Measurements from ENCODE around the gene GRM2. TPM values are rescaled to one million over a fixed set of nuclear protein-coding genes. Genes with fewer than 3 reads are reported as not detected.

The GRM2 gene
- total RNA-seq, 1 experiment from 2014 or later: 0.07 TPM

DNA sequence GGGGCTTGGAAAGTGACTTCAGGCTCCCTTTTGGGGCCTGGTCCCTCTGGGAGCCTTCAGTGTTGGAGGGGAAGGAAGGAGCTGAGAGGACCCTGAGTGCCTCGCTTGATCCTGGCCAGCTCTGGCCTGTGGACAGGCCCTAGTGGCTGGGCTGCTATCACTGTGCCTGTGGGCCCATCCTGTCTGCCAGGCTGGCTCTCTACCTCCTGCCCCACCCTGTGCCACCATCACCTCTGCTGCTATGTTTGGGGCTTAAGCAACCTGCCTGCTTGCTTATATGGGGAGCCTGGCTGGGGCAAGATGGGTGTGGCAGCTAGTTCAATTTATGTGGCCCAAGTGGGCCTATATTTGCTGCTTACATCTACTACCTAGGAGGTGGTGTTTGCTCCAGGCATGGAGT lies 28.7 kb upstream of the GRM2 start:
- intact Hi-C loops (cut with micrococcal nuclease): loop anchor here (10.0 kb wide), 1 partner anchor 293 kb away; the partner anchor contains the start of gene MANF
- CTCF ChIA-PET: interaction anchor here (0.6 kb wide), 1 partner anchor 599 kb away, joined by 3 read pairs; no protein-coding TSS in a partner anchor

DNA sequence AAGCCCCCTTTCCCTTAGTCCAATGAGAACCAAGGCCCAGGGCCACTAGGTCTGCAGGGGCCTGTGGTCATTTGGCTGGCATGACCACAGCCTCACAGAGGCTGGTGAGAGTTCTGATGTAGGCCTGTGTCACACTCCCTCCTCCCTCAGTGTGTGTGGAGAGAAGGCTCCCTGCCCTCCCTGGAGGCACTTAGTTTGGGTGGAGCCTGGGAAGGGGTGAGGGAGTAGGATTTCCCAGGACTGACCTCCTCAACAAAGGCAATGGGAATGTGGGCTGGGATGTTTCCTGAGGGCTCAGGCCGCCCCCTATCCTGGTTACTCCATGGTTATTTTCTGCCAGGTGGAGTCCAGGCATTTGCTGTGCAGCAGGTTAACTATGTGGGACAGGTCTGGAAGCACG lies 28.2 kb upstream of the GRM2 start:
- no peak for DNase-seq
- ChIA-PET CTCF (interaction anchor here (0.6 kb wide), 1 partner anchor 599 kb away, joined by 3 read pairs; no protein-coding TSS in a partner anchor), POLR2A (ENCODE audit: unreplicated experiment) (no interaction called here)
- H3K27ac ChIP-seq (ENCODE audit: low read length): no peak overlapping the region
- H3K36me3 ChIP-seq (ENCODE audit: low read depth, low read length): peaks cover 7% of the 10 kb centered on the region; the same call in 1 of the 2 replicates
- TF ChIP-seq, protein P1, sequence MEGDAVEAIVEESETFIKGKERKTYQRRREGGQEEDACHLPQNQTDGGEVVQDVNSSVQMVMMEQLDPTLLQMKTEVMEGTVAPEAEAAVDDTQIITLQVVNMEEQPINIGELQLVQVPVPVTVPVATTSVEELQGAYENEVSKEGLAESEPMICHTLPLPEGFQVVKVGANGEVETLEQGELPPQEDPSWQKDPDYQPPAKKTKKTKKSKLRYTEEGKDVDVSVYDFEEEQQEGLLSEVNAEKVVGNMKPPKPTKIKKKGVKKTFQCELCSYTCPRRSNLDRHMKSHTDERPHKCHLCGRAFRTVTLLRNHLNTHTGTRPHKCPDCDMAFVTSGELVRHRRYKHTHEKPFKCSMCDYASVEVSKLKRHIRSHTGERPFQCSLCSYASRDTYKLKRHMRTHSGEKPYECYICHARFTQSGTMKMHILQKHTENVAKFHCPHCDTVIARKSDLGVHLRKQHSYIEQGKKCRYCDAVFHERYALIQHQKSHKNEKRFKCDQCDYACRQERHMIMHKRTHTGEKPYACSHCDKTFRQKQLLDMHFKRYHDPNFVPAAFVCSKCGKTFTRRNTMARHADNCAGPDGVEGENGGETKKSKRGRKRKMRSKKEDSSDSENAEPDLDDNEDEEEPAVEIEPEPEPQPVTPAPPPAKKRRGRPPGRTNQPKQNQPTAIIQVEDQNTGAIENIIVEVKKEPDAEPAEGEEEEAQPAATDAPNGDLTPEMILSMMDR (conservative IDR thresholded peaks at IDR 0.05; ENCODE audit: low read depth, low read length): no peak
- TF ChIP-seq EZH2phosphoT487 (IDR thresholded peaks at IDR 0.05; ENCODE audit: borderline replicate concordance, low read length) (no peak), EZH2 (IDR thresholded peaks at IDR 0.05; ENCODE audit: low read length, unreplicated experiment) (no peak)
- no peak overlapping the region for H3K4me3 ChIP-seq (ENCODE audit: low read length)
- peaks cover 16% of the 10 kb centered on the region; the same call in 1 of the 2 replicates for H3K79me2 ChIP-seq (ENCODE audit: low read length)
- BruUV-seq (replicated peaks): no TSS peak
- H3K9me3 ChIP-seq (ENCODE audit: low read length): no peaks in the 10 kb centered on the region
- no peak overlapping the region for H2AFZ ChIP-seq (ENCODE audit: low read length)
- H3K9ac ChIP-seq (ENCODE audit: low read length): no peak overlapping the region
- intact Hi-C loops (cut with micrococcal nuclease): loop anchor here (10.0 kb wide), 1 partner anchor 294 kb away; the partner anchor contains the start of gene MANF
- peaks cover 32% of the 10 kb centered on the region for H3K4me1 ChIP-seq (ENCODE audit: insufficient read depth, low read length)
- 0 out of 2 replicates have a peak, but pooled peaks cover 4% of the 10 kb centered on the region for H4K20me1 ChIP-seq (ENCODE audit: low read length)
- H3K27me3 ChIP-seq (ENCODE audit: low read length): no peaks in the 10 kb centered on the region
- H3F3A ChIP-seq (ENCODE audit: low read length, unreplicated experiment): no peaks in the 10 kb centered on the region
- H3K4me2 ChIP-seq (ENCODE audit: low read length): no peak overlapping the region
- ATAC-seq: no peak
- no peaks in the 10 kb centered on the region for H3K9me2 ChIP-seq (replicated peaks; ENCODE audit: low read length)

More for the DNA sequence above, 28.7 kb upstream of the GRM2 start:
- H3K9me2 ChIP-seq (replicated peaks; ENCODE audit: low read length): no peaks in the 10 kb centered on the region
- TF ChIP-seq EZH2 (IDR thresholded peaks at IDR 0.05; ENCODE audit: low read length, unreplicated experiment): no peak
- TF ChIP-seq, protein P1 (conservative IDR thresholded peaks at IDR 0.05; ENCODE audit: low read depth, low read length): no peak
- TF ChIP-seq EZH2phosphoT487 (IDR thresholded peaks at IDR 0.05; ENCODE audit: borderline replicate concordance, low read length): no peak
- peaks cover 37% of the 10 kb centered on the region for H3K4me1 ChIP-seq (ENCODE audit: insufficient read depth, low read length)
- POLR2A ChIA-PET (ENCODE audit: unreplicated experiment): no interaction called here
- no peak overlapping the region for H3K27ac ChIP-seq (ENCODE audit: low read length)
- no peak overlapping the region for H3K9ac ChIP-seq (ENCODE audit: low read length)
- H3K4me3 ChIP-seq (ENCODE audit: low read length): no peak overlapping the region
- H3K27me3 ChIP-seq (ENCODE audit: low read length): no peaks in the 10 kb centered on the region
- peaks cover 20% of the 10 kb centered on the region; the same call in 1 of the 2 replicates for H3K79me2 ChIP-seq (ENCODE audit: low read length)
- H3K36me3 ChIP-seq (ENCODE audit: low read depth, low read length): peaks cover 7% of the 10 kb centered on the region; the same call in 1 of the 2 replicates
- H3F3A ChIP-seq (ENCODE audit: low read length, unreplicated experiment): no peaks in the 10 kb centered on the region
- 0 out of 2 replicates have a peak, but pooled peaks cover 4% of the 10 kb centered on the region for H4K20me1 ChIP-seq (ENCODE audit: low read length)
- no peak for ATAC-seq
- no peaks in the 10 kb centered on the region for H3K9me3 ChIP-seq (ENCODE audit: low read length)
- BruUV-seq (replicated peaks): no TSS peak
- no peak overlapping the region for H2AFZ ChIP-seq (ENCODE audit: low read length)
- DNase-seq: no peak
- H3K4me2 ChIP-seq (ENCODE audit: low read length): no peak overlapping the region

DNA sequence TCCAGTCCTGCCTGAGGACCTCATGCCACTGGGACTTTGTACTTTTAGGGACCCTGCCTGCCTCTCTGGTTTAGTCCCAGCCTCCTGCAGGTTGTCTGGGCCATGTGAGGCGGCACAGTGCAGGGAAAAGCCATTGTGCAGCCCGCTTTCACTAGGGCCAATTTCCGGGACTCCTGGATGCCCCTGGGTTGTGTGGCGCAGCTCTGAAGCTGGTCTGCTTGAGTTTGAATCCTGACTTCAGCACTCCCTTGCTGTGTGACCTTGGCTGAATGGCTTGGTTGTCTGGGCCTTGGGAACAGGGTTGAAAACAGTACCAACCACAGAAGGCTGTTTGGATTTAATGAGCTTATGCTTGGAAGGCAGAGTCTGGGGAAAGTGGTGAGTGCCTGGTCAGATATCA lies 27.6 kb upstream of the GRM2 start:
- CTCF ChIA-PET: no interaction called here
- BruUV-seq (replicated peaks): no TSS peak
- Histone ChIP-seq H3F3A (ENCODE audit: low read length, unreplicated experiment) (no peaks in the 10 kb centered on the region), H3K4me2 (ENCODE audit: low read length) (no peak overlapping the region), H4K20me1 (ENCODE audit: low read length) (0 out of 2 replicates have a peak, but pooled peaks cover 4% of the 10 kb centered on the region), H3K9me2 (replicated peaks; ENCODE audit: low read length) (no peaks in the 10 kb centered on the region), H3K27me3 (ENCODE audit: low read length) (no peaks in the 10 kb centered on the region), H2AFZ (ENCODE audit: low read length) (no peak overlapping the region), H3K4me3 (ENCODE audit: low read length) (no peak overlapping the region), H3K9me3 (ENCODE audit: low read length) (no peaks in the 10 kb centered on the region), H3K36me3 (ENCODE audit: low read depth, low read length) (peaks cover 7% of the 10 kb centered on the region; the same call in 1 of the 2 replicates), H3K9ac (ENCODE audit: low read length) (no peak overlapping the region), H3K79me2 (ENCODE audit: low read length) (peaks cover 11% of the 10 kb centered on the region; the same call in 1 of the 2 replicates), H3K4me1 (ENCODE audit: insufficient read depth, low read length) (peaks cover 27% of the 10 kb centered on the region), H3K27ac (ENCODE audit: low read length) (no peak overlapping the region)
- ATAC-seq (no peak), DNase-seq (no peak)
- TF ChIP-seq EZH2 (IDR thresholded peaks at IDR 0.05; ENCODE audit: low read length, unreplicated experiment) (no peak), EZH2phosphoT487 (IDR thresholded peaks at IDR 0.05; ENCODE audit: borderline replicate concordance, low read length) (no peak)
- TF ChIP-seq, protein P1 (conservative IDR thresholded peaks at IDR 0.05; ENCODE audit: low read depth, low read length): no peak
- intact Hi-C loops (cut with micrococcal nuclease): loop anchor here (10.0 kb wide), 1 partner anchor 295 kb away; the partner anchor contains the start of gene MANF
- POLR2A ChIA-PET (ENCODE audit: unreplicated experiment): no interaction called here

Data from PC-3 (cell line).